ENCODE measurements around the gene SLC12A9. TPM values are rescaled to one million over a fixed set of nuclear protein-coding genes. Genes with fewer than 3 reads are reported as not detected.

Gene SLC12A9
- total RNA-seq, 1 donor from 2014 or later = 13.8 TPM

DNA sequence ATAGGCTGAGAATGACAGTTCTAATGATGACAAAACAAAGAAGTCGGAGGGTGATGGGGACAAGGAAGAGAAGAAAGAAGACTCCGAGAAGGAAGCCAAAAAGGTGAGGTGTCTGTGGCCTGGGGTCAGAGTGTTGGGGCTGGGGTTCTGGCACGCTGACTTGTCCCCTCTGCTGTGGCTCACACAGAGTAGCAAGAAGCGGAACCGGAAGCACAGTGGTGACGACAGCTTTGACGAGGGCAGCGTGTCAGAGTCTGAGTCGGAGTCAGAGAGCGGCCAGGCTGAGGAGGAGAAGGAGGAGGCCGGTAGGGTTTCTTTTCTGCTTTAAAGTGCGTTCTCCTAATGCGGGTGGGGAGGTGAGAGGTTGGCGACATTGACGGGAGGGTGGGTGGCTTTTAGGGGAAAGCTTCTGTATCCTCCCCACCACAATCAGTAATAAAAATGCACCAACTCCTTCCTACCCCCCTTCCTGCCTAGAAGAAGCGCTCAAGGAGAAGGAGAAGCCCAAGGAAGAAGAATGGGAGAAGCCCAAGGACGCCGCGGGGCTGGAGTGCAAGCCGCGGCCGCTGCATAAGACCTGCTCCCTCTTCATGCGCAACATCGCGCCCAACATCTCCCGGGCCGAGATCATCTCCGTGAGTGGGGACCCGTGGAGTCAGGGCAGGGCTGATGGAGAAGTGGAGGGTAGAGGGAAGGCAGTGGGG lies 32.4 kb downstream of the SLC12A9 start:
- DNase-seq (ENCODE audit: low read depth) = no peak

DNA sequence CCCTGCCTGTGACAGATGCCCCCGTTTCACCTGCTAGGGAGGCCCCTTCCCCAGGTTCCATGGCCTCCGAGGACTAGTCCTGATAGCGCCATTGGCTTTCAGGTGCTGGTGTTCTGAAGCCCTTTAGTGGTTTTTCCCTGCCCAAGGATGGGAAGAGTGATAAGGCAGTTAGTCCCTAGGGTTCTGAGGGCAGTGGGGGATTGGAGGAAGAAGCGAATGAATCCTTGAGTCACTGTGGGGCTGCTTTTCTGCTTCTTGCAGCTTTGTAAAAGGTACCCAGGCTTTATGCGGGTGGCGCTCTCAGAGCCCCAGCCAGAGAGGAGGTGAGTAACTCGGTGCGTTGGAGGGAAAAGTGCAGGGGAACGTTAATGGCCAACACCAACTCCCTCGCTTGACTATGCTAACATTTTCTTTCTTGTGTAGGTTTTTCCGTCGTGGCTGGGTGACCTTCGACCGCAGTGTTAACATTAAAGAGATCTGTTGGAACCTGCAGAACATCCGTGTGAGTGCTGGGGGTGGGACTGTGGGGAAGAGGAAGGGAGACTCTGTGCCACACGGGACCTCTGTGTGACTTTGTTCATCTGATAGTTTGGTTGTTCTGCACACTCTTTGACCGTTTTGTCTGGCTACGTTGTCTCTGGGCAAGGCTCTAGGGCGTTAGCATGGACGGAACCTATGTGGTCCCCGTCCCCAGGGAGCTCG lies 33.1 kb downstream of the SLC12A9 start:
- no peak for DNase-seq (ENCODE audit: low read depth)

DNA sequence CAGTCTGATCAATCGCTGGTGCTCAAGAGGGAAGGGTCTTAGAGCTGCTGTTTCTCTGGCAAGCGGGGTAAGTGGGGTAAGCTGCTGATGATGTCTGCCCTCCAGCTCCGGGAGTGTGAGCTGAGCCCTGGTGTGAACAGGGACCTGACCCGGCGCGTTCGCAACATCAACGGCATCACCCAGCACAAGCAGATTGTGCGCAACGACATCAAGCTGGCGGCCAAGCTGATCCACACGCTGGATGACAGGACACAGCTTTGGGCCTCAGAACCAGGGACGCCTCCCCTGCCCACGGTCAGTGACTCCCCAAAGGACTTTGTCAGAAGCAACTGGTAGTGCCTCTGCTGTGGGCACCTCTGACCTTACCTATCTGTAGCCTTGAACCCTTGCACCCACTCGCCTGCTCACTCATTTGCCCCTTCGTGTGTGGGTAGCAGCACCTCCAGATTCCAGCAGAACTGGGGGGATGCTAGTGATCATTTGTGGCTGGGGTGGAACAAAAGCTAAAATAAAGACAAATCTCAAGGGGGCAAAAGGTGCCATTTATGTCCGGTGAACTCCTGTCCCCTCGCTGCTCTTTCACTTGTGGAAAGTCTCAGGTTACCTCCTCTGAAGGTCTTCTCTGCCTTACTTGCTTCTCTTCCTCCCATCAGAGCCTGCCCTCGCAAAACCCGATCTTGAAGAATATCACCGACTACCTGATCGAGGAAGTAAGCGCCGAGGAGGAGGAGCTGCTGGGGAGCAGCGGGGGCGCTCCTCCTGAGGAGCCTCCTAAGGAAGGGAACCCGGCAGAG lies 33.8 kb downstream of the SLC12A9 start:
- no peak for DNase-seq (ENCODE audit: low read depth)

DNA sequence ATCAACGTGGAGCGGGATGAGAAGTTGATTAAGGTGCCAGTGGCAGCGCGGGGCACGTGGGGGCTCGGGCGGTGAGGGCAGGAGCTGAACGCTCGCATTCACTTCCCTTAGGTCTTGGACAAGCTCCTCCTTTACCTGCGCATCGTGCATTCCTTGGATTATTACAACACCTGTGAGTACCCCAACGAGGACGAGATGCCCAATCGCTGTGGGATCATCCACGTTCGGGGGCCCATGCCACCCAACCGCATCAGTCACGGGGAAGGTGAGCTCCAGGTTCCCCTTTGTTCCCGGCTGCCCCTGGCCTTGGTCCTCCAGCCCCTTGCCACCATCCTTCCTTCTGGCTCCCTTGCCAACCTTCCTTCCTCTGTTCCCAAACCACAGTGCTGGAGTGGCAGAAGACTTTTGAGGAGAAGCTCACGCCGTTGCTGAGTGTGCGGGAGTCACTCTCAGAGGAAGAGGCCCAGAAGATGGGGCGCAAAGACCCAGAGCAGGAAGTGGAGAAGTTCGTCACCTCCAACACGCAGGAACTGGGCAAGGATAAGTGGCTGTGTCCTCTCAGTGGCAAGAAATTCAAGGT lies 34.5 kb downstream of the SLC12A9 start:
- DNase-seq (ENCODE audit: low read depth) = no peak

DNA sequence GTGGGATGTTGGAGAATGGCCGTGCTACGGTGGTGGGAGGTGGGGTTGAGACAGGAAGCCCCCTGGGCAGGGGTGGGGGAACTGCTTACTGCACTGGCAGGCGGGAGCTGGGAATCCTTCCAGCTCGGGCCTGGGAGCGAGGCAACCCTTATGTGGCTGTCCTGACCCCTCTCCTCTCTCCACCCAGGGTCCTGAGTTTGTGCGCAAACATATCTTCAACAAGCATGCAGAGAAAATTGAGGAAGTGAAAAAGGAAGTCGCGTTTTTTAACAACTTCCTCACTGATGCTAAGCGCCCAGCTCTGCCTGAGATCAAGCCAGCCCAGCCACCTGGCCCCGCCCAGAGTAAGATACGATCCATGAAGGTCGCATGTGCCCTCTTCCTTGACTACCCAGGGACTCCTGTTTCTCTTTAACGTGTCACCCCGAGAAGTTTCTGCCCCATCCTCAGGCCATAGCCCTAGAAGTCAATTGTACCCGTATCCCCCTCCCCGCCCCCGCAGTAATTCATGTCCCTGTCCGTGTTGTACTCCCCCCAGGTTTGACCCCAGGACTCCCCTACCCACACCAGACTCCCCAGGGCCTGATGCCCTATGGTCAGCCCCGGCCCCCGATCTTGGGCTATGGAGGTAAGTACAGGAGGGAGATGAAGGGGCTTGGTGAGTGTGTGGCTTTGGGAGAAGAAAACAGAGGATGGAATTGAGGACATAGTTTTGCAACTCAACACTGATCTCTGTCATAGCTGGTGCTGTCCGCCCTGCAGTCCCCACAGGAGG lies 35.2 kb downstream of the SLC12A9 start:
- no peak for DNase-seq (ENCODE audit: low read depth)

DNA sequence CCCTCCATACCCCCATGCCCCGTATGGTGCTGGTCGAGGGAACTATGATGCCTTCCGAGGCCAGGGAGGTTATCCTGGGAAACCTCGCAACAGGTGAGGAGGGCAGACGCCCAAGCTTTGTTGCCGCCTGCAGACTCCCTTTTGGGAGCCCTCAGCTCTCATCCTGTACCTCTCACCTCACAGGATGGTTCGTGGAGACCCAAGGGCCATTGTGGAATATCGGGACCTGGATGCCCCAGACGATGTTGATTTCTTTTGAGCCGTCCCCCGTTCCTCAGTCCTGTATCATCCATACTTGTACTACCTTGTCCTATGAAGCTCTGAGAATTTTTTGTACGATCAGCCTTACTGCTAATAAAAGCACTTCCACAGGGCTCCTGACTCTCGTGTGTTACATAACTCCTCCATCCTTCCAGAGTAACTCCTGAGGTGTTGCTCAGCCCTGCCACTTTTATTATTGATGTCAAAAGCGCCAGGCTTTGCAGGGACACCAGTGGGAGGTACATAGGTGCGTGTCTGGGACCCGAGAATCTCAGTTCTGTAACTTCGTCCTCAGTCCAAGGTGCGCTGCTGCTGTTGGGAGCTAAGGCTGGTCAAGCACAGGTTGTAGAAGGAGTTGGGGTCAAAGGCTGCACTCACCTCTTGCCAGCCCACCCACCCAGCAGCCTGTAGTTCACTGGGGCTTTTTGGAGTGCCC lies 35.9 kb downstream of the SLC12A9 start:
- no peak for DNase-seq (ENCODE audit: low read depth)

DNA sequence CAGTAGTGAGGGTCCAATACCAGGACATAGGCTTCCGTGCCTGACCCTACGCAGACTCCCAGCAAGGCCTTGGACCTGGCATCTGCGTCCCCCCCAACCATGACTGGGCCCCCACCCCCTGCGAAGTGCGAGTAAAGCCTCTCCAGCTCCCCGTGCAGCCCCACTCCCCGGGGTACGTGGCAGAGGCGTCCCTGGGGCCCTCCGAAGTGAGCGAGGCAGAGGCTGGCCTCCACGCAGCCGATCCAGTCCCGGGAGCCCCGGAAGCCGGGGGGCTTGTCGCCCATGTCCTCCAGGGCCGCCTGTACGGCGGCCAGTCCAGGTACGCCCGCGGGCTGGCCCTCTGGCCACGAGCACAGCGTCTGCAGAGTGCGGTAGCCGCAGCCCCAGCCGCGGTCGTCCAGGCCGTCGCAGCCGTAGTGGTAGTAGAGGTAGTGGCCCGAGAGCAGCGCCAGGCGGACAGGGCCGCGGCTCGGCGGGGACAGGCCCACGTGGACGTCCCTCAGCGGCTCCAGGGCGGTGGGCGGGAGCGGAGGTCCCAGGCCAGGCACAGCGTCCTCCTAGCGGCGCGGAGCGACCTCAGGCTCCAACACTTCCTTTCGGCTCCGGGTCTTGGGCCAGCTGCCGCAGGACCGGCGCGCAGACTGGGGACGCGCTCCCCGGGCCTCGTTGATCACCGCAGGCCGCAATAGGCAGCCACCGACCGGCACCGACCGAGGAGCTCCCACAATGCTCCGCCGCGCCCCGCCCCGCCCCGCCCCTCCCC lies 36.7 kb downstream of the SLC12A9 start, which contains the start of gene UFSP1:
Gene UFSP1 (minus strand): TSS at position 728 of the 763 bp plus-strand sequence. CDS start 444 bp downstream, at position 284.
- DNase-seq (ENCODE audit: low read depth) = no peak

DNA sequence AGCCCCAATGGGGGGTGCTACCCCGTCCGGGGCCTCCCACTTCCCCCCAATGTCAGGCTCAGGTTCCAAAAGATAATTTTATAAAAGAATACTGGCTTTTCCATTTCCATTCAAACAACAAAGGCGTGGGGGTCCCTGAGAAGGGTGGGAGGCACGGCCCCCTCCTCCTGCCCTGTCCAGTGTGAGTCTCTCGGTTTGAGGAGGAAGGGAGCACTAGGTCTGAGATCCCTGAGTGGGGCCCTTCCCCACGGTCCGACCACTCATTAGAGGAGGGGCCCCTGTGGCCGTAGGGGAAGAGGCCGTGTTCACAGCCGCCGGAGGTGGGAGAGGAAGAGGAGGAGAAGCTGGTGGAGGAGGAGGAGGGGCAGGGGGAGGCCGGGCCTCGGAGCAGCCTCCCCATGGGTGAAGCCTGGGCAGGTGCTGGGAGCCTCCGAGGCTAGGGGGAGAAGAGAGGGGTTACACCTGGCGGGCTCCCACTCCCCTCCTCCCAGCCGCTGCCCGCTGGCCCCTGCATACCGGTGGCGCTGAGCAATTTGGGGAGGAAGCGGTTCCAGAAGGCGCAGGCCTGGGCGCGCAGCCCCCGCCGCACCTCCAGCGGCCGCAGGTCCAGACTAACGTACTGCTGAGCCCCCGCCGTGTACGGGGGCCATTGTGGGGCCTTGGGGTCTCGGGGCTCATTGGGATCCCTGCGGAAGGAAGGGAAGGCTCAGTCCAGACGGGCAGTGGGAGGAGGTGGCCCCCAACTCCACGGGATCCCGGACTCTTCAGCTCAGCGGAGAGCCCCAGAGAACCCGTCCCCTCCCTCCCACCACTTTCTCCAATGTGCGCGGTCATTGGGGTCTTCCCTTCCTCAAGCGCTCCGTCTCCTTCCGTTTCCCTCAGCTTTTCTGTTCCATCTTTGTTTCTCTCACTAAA lies 38.4 kb downstream of the SLC12A9 start:
- no peak for DNase-seq (ENCODE audit: low read depth)

DNA sequence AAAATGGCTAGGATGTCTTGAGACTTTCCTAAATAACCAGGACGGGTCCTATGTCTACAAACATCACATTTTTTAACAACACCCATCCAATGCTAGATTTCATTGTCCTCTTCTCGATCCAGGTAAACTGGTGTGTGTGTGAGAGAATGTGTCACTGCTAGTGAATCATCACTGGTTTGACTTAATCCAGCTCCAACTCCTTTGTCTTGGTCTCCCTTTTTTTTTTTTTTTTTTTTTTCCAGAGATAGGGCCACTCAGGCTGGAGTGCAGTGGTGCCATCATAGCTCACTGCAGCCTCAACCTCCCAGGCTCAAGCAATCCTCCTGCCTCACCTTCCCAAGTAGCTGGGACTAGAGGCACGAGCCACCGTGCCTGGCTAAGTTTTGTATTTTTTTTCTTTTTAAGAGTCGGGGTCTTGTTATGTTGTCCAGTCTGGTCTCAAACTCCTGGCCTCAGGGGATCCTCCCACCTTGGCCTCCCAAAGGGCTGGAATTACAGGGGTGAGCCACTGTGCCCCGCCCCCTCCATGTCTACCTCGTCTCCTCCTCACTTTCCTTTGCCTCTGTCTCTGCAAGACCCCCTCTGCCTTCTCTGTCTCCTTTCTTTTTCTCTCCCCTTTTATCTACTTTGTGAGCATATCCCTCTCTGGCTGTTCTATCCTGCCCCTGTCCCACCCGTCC lies 39.2 kb downstream of the SLC12A9 start:
- DNase-seq (ENCODE audit: low read depth) = peak; percentile 78

DNA sequence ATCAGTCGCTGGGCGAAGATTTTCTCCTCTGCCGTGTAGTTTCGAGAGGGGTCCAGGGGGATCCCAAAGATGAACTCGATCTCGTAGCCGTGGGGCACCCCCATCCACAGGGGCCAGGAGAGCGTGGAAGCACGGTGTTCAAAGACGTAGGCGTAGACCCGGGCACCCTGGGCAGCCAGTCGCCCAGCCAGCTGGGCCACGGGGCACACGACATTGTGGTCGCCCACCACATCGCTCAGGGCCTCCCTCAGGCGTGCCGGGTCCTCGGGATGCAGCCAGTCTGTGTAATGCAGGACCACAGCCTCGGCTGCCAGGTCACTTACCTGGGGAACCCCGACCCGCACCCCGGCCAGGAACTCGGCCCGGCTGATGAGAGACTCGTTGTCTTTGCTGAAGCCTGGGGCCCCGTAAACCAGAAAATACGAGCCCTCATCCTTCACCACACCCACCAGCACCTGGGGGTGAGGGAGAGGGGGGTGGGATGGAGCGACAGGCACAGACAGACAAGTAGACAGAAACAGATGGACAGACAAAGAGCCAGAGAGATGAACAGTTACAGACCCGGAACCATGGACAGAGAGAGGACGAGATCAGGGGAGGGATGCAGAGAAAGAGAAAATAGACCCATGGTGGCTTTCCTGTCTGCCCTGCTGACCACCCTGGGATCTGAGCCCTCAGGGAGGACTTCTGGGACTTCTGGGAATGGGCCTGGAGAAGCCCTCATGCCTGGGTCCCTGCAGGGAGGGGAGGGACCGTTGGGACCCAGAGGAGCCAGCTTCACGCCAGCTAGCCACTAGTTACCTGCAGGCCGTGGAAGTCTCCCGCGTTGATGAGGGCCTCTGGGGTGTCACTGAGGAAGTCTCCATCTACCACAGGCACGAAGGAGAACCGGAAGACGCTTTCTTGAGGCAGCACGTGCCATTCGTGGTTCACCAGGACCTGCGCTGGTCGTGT lies 40.1 kb downstream of the SLC12A9 start:
- DNase-seq (ENCODE audit: low read depth) = no peak

DNA sequence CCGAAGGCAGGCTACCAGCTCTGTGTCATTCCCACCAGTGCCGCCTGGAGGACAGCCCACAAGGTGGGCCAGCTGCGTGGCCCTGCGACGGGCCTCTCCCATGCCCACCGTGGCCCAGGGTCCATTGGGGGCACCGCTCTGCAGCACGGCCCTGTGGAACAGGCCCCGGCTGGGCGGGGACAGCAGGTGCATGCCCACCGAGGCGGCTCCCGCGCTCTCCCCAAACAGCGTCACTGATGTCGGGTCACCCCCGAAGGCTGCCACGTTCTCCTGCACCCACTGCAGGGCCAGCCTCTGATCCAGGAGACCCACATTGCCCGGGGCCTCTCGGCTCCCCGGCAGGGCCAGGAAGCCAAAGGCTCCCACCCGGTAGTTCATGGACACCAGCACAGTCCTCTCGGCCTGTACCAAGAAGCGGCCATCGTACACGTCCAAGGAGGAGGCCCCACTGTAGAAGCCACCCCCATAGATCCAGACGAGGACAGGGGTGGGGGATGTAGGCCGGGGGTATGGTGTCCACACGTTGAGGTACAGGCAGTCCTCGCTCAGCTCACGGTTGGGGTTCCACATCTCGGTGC lies 40.9 kb downstream of the SLC12A9 start:
- DNase-seq (ENCODE audit: low read depth) = no peak

DNA sequence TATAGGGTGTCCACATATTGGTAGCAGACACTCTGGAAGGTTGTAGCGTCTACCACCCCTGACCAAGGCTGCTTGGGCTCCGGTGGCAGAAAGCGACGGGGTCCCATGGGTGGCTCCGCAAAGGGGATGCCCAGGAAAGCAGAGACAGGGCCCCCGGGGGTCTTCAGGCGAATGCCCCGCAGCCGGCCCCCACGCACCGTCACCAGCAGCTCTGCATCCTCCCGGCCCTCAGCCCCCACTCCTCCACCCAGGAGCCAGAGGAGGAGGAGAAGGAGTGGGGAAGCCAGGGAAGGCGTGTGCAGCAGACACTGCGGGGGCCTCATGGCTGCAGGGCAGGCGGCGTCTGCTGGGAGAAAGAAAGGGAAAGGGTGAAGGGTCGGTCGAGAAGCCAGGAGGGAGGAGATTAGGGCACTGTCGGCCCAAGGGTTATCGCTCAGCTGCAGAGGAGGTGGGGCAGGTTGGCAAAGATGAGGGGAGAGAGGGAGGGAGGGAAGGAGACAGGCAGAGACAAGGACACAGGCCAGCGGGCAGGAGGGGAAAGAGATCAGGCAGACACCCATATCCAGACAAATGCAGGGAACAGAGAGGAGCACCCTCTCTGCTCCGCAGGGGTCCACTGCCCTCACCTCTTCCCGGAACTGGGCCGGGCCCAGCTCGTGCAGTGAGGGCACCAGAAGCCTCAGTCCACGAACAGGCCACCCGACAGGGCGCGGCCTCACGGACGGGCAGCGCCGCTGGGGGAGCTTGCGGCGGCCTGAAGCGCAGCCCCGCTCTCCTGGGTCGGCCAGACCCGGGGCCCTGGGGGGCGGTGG lies 41.6 kb downstream of the SLC12A9 start:
- DNase-seq (ENCODE audit: low read depth) = no peak

DNA sequence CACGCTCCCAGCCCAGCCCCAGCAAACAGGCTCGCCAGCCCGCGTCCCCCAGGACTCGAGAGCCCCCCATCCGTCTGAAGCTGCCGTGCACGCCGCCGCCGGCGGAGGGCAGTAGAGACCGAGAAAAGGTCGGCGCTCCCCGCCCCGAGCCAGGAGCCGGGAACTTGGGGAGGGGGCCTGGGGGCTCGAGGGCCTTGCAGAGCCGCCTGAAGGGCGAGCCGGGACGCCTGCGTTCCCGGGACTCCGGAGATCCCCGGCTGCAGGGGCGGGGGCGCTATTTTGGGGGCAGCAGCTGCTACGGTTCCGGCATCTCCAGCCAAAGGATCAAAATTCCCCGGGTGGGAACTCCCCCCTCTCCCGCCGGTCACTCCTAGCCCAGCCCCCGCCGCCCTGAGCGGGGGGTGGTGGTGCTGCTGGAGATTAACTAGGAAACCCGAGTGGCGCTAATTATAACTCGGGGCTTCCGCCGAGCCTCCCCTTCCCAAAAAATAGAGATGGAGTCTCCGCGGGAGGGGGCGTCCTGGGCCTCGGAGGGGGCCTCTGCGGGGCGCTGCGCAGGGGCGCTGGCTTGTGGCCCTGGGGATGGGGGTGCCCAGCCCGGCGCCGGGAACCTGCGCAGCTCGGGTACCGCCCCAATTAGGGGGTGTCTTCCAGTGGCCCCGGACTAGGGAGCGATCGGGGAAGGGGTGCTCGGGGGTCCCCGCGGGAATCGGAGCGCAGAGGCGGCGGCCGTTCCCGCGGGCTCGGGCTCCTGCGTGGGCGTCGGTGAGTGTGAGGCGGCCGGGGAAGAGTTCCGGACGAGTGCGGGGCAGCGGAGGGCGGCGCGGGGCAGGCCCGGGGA lies 42.6 kb downstream of the SLC12A9 start:
- DNase-seq (ENCODE audit: low read depth) = no peak

DNA sequence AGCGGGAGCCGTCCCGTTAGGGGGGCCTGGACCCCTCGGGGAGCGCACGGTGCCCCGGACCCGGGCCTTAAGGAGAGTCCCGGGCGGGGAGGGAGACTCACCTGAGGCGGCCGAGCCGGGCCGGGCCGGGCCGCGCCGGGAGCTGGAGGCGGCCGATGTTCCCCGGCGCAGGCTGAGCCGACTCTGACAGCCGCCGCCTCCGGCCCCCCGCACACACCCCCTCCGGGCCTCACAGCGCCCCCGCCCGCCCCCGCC lies 43.1 kb downstream of the SLC12A9 start, which contains the start of gene ACHE:
Gene ACHE (minus strand): TSS at position 188 of the 255 bp plus-strand sequence. CDS start 1,656 bp downstream, outside the sequence.
- no peak for DNase-seq (ENCODE audit: low read depth)

Measured in renal cortical epithelial cell (primary cell).